HEK293 (cell line): ENCODE results near the gene RPL35A.

ENCODE experiments used
- CTCF ChIP-seq: fragments of 450-650 bp; formaldehyde crosslinking; IDR thresholded peaks from 2 replicates; pipeline ENCODE4 v1.5.1; 2016; ENCODE audit warnings: missing biosample characterization, missing genetic modification characterization
- ZEB2 ChIP-seq: fragments of 450-650 bp; formaldehyde crosslinking; IDR thresholded peaks from 2 replicates; pipeline ENCODE4 v1.5.1; 2016; ENCODE audit warnings: missing biosample characterization, missing genetic modification characterization

- TF ChIP-seq CTCF (tag by site-specific recombination) = no peak
- TF ChIP-seq ZEB2 (tag by site-specific recombination) = no peak
Observed at GRCh38 chr3:197952440-197952839, 2.5 kb downstream of the RPL35A start.
